T-helper 2 cell treated with Interferon-gamma antibody and Interleukin-4, amounts not matched to agents 100 ng/mL and 5 ng/mL, for 36 hours (primary cell): ENCODE data around the gene KIFC3. TPM values are rescaled to one million over a fixed set of nuclear protein-coding genes. Genes with fewer than 3 reads are reported as not detected.
"Not testable (repeated sequence)": the region's sequence is repeated elsewhere in the genome, so short reads cannot be mapped to it uniquely, and the experiment has no call there.

ENCODE experiments used
- intact Hi-C: fragments of 100-400 bp; cut with micrococcal nuclease; formaldehyde crosslinking; loops from one replicate; pipeline ENCODE4 v1.15.1; 2023
- total RNA-seq: library from RNA; stranded (reverse); gene quantifications from 2 replicates; pipeline ENCODE4 v1.2.3, GENCODE V29; 2022

The KIFC3 gene
- not detected in 2 replicates for total RNA-seq

GRCh38 chr16:57802341-57803133, at the start of gene KIFC3:
Gene KIFC3, minus strand, starts transcription at chr16:57802491. Its CDS starts 4,248 bp downstream, at chr16:57798243.
- intact Hi-C loops: loop anchor here (5.0 kb wide), 1 partner anchor 185 kb away; no protein-coding TSS in a partner anchor

GRCh38 chr16:57848181-57848580, 45.9 kb upstream of the KIFC3 start:
- intact Hi-C loops: no loop called here

GRCh38 chr16:57846931-57847330, 44.6 kb upstream of the KIFC3 start:
- intact Hi-C loops: not testable (repeated sequence)

- intact Hi-C loops: no loop called here
Observed at GRCh38 chr16:57846078-57846697, 43.9 kb upstream of the KIFC3 start.

GRCh38 chr16:57845115-57845514, 42.8 kb upstream of the KIFC3 start:
- intact Hi-C loops: no loop called here

- intact Hi-C loops: no loop called here
Observed at GRCh38 chr16:57844416-57845030, 42.2 kb upstream of the KIFC3 start.

GRCh38 chr16:57843400-57843799, 41.1 kb upstream of the KIFC3 start:
- intact Hi-C loops: no loop called here

- intact Hi-C loops: no loop called here
Observed at GRCh38 chr16:57842601-57843000, 40.3 kb upstream of the KIFC3 start.

- intact Hi-C loops: no loop called here
Observed at GRCh38 chr16:57840833-57841232, 38.5 kb upstream of the KIFC3 start.

- intact Hi-C loops: no loop called here
Observed at GRCh38 chr16:57838161-57838560, 35.9 kb upstream of the KIFC3 start.

- intact Hi-C loops: no loop called here
Observed at GRCh38 chr16:57837305-57838125, 35.2 kb upstream of the KIFC3 start.

GRCh38 chr16:57835439-57835838, 33.1 kb upstream of the KIFC3 start:
- intact Hi-C loops: not testable (repeated sequence)

- intact Hi-C loops: no loop called here
Observed at GRCh38 chr16:57834936-57835335, 32.6 kb upstream of the KIFC3 start.

- intact Hi-C loops: no loop called here
Observed at GRCh38 chr16:57830890-57831484, 28.7 kb upstream of the KIFC3 start.

- intact Hi-C loops: no loop called here
Observed at GRCh38 chr16:57829969-57830360, 27.7 kb upstream of the KIFC3 start.

- intact Hi-C loops: no loop called here
Observed at GRCh38 chr16:57828272-57829161, 26.2 kb upstream of the KIFC3 start.

GRCh38 chr16:57826706-57827625, 24.7 kb upstream of the KIFC3 start:
- intact Hi-C loops: no loop called here

- intact Hi-C loops: no loop called here
Observed at GRCh38 chr16:57826052-57826451, 23.8 kb upstream of the KIFC3 start.
